ENCODE data around the gene VPS13D. TPM values are rescaled to one million over a fixed set of nuclear protein-coding genes. Genes with fewer than 3 reads are reported as not detected.

Gene VPS13D
- polyA plus RNA-seq, 1 of the 3 experiments (the other 2 are of a cell fraction) = 15.0 TPM

DNA sequence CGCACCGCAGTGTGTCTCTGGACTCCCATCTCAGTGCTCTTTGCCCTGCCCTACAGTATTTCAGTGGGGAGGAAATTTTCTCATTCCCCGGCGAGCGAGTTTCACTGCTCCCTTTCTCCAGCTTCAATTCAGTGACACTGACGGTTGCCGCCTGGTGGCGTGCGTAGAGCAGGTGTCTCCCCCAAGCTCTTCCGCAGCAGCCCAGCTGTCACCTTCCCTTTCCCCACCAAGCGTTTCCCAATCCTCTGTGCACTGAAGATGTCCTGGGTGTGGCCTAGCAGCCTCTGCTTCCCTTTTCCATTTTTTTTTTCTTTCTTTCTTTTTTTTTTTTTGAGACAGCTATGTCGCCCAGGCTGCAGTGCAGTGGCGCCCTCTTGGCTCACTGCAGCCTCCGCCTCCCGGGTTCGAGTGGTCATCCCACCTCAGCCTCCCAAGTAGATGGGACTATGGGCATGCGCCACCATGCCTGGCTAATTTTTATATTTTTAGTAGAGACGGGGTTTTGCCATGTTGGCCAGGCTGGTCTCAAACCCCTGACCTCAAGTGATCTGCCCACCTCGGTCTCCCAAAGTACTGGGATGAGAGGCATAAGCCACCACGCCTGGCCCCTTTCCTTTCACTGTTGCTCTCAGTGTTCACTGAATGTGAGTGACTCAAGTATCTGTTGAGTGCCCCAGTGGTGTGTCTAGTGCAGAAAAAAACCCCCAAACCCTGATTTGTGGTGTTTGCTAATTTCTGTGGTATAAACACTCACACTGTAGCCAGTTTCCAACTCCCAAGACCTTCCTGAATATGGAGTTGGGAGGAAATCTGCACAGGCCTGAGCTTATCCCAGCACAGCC lies 33.0 kb upstream of the VPS13D start:
- DNase-seq = no peak
- Histone ChIP-seq H3K27me3 (ENCODE audit: insufficient read depth) (no peaks in the 10 kb centered on the region; the same call in 1 of the 2 replicates), H3K36me3 (replicated peaks in 1 of 2; ENCODE audit: control insufficient read depth in 1 of 2, insufficient read depth in 2 of 2, low read length in 1 of 2) (no peaks in the 10 kb centered on the region), H3K9ac (no peak overlapping the region), H3F3A (replicated peaks; ENCODE audit: insufficient read depth) (no peaks in the 10 kb centered on the region), H3K9me3 (no peaks in the 10 kb centered on the region), H3K4me3 (ENCODE audit: low read depth in 2 of 2, low read length in 1 of 2) (no peak overlapping the region), H3K79me2 (ENCODE audit: insufficient read depth) (no peaks in the 10 kb centered on the region), H3K27ac (ENCODE audit: low read depth in 2 of 2, low read length in 1 of 2) (no peak overlapping the region), H4K20me1 (ENCODE audit: insufficient read depth) (no peaks in the 10 kb centered on the region), H3K4me2 (no peak overlapping the region), H2AFZ (ENCODE audit: low read depth) (no peak overlapping the region), H3K4me1 (ENCODE audit: control insufficient read depth in 1 of 2, insufficient read depth in 2 of 2, low read depth in 1 of 2, low read length in 1 of 2) (no peaks in the 10 kb centered on the region; a peak in 1 of 4 replicates), H3K9me2 (no peaks in the 10 kb centered on the region)
- ChIA-PET CTCF (interaction anchor here (1.1 to 8.8 kb wide), 7 partner anchors 9 to 72 kb away, joined by 3 to 137 read pairs (median 4); no protein-coding TSS in a partner anchor), POLR2A (no interaction called here)
- WGBS (ENCODE audit: low lambda C conversion rate) = 90% methylated on average over 20 of the region's 20 CpGs
- TF ChIP-seq, protein P1, sequence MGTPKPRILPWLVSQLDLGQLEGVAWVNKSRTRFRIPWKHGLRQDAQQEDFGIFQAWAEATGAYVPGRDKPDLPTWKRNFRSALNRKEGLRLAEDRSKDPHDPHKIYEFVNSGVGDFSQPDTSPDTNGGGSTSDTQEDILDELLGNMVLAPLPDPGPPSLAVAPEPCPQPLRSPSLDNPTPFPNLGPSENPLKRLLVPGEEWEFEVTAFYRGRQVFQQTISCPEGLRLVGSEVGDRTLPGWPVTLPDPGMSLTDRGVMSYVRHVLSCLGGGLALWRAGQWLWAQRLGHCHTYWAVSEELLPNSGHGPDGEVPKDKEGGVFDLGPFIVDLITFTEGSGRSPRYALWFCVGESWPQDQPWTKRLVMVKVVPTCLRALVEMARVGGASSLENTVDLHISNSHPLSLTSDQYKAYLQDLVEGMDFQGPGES (IDR thresholded peaks at IDR 0.05; ENCODE audit: low read depth, low read length) = no peak
- TF ChIP-seq YY1 (IDR thresholded peaks at IDR 0.05; ENCODE audit: low read depth) (no peak), RFX5 (IDR thresholded peaks at IDR 0.05; ENCODE audit: low read length) (no peak), TEAD4 (IDR thresholded peaks at IDR 0.05; ENCODE audit: borderline replicate concordance, insufficient read depth) (no peak), RAD21 (IDR thresholded peaks at IDR 0.05; ENCODE audit: low read length) (peak; percentile 4; the same call in 1 of the 2 replicates)
- TF ChIP-seq, protein P2, sequence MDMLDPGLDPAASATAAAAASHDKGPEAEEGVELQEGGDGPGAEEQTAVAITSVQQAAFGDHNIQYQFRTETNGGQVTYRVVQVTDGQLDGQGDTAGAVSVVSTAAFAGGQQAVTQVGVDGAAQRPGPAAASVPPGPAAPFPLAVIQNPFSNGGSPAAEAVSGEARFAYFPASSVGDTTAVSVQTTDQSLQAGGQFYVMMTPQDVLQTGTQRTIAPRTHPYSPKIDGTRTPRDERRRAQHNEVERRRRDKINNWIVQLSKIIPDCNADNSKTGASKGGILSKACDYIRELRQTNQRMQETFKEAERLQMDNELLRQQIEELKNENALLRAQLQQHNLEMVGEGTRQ (IDR thresholded peaks at IDR 0.05; ENCODE audit: borderline replicate concordance, low read depth, low read length) = no peak
- TF ChIP-seq, protein P3, sequence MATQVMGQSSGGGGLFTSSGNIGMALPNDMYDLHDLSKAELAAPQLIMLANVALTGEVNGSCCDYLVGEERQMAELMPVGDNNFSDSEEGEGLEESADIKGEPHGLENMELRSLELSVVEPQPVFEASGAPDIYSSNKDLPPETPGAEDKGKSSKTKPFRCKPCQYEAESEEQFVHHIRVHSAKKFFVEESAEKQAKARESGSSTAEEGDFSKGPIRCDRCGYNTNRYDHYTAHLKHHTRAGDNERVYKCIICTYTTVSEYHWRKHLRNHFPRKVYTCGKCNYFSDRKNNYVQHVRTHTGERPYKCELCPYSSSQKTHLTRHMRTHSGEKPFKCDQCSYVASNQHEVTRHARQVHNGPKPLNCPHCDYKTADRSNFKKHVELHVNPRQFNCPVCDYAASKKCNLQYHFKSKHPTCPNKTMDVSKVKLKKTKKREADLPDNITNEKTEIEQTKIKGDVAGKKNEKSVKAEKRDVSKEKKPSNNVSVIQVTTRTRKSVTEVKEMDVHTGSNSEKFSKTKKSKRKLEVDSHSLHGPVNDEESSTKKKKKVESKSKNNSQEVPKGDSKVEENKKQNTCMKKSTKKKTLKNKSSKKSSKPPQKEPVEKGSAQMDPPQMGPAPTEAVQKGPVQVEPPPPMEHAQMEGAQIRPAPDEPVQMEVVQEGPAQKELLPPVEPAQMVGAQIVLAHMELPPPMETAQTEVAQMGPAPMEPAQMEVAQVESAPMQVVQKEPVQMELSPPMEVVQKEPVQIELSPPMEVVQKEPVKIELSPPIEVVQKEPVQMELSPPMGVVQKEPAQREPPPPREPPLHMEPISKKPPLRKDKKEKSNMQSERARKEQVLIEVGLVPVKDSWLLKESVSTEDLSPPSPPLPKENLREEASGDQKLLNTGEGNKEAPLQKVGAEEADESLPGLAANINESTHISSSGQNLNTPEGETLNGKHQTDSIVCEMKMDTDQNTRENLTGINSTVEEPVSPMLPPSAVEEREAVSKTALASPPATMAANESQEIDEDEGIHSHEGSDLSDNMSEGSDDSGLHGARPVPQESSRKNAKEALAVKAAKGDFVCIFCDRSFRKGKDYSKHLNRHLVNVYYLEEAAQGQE (IDR thresholded peaks at IDR 0.05; ENCODE audit: low read depth, low read length) = no peak
- TF ChIP-seq, protein P4, sequence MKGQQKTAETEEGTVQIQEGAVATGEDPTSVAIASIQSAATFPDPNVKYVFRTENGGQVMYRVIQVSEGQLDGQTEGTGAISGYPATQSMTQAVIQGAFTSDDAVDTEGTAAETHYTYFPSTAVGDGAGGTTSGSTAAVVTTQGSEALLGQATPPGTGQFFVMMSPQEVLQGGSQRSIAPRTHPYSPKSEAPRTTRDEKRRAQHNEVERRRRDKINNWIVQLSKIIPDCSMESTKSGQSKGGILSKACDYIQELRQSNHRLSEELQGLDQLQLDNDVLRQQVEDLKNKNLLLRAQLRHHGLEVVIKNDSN (IDR thresholded peaks at IDR 0.05; ENCODE audit: borderline replicate concordance, low read depth) = no peak

Measured in SK-N-SH (cell line).